SK-N-MC (cell line): ENCODE measurements around the gene TRPM5.

Source experiments
- EZH2 ChIP-seq: fragments of 200-600 bp; sonication (generic); IDR thresholded peaks from one replicate; pipeline ENCODE4 v1.6.1; 2017; ENCODE audit warnings: antibody characterized with exemption
- POLR2AphosphoS5 ChIP-seq: IDR thresholded peaks from 2 replicates; pipeline ENCODE4 v1.6.1; 2012; ENCODE audit warnings: mild to moderate bottlenecking, low read depth, low read length, borderline replicate concordance

DNA sequence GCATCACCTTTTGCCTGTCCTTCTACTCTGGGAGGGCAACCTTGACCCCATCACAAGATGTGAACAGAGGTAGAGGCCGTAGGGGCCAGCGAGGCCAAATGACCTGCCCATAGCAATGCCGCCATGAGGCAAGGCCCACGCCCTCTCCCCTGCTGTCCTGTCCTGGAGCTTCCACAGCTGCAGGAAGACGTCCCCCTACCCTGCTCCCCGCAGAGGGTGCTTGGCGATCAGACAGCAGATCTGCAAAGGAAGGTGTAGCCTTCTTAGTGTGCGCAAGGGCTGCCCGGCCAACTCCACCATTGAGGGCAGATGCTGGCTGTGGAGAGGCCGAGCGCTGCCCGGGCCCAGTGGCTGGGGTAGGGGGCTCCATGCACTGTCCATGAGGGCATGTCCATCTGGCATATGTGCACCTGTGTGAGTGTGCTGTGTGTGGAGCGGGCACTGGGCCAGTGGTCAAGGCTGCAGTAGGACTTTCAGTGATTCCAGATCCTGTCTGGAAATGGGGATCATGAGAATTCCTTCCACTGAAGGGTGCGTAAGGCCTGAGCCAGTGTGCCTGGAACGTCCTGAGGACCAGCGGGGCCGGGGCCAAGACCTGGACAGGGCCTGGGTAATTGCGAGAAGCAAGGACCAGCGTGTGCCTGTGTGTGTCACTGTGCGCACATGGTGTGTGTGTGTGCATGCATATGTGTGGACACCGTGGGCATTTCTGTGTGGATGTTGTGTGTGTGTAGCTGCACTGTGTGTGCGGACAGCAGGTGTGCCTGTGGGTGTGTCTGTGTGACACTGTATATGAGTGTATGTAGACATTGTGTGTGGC, 11.0 kb downstream of the TRPM5 start:
- TF ChIP-seq POLR2AphosphoS5: no peak
- TF ChIP-seq EZH2: no peak
